Dermis lymphatic vessel endothelial cell (primary cell): ENCODE measurements around the gene CRYBA4. TPM values are rescaled to one million over a fixed set of nuclear protein-coding genes. Genes with fewer than 3 reads are reported as not detected.

Source experiments
- total RNA-seq: library from RNA; depleted of rRNA; stranded (reverse); fragments of >200 nt; gene quantifications from 2 replicates; pipeline ENCODE4 v1.2.1, GENCODE V29; 2014

CRYBA4 gene
- 0.22 TPM in 1 of 2 replicates, not detected in the other for total RNA-seq

DNA sequence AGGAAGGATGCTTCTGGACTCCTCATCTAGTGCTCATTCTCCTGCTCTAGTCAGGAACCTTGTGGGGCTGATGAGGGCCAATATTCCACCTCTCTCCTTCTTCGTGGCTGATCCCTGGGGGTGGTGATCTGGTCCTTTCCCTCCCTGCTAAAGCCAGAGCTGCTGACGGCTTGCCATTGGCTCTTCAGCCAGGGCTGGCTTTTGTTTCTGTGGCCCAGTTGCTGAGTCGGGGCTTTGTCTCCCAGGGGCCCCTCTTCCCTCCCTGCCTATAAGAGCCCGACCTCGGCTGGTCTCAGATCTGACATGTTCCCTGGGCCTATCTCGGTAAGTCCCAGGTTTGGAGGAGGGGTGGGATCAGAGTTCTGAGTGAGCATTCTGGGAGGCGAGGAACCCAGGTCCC lies at the start of gene CRYBA4:
Gene CRYBA4, plus strand, starts transcription at position 301 of the 400 bp plus-strand sequence. CDS start 634 bp downstream, outside the sequence.

DNA sequence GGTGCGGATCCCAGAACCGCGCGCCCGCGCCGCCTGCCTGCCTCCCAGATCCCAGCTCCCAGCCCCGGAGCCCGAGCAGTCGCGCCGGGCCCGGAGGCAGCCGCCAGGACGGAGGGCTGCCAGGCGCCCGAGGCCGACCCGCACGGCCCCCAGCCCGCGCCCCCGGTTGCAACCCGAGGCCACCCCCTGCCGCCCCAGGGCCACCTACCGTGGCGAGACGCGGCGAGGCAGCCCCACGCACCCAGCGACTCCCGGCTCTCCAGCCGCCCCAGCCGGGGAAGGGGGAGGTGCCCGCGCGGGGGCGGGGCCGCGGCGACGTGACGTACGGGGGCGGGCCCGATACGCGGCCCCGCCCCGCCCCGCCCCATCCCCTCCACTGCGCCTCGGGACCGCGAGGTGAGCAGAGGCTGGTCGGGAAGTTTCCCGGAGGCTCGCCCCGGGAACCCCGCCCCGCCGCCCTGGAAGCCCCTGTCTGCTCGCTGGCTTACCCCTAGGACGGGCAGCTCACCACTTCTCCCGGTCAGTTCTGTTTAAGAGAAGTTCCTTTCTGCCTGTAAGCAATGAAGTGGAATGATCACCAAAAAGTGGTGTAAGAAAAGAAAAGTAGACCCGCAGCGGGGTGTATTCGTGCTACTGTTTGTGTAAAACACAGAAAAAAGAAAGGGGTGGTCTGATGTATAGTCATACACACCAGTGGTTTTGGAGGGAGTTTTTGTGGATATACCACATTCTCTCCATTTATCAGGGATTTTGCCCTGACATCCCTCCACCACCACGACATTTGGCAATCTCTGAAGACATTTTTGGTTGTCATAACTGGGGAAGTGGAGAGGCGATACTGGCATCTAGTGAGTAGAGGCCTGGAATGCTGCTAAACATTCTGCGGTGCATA lies 31.7 kb upstream of the CRYBA4 start, which contains the start of gene TPST2:
Gene TPST2, minus strand, starts transcription at position 288 of the 892 bp plus-strand sequence. CDS start 48,502 bp downstream, outside the sequence.

DNA sequence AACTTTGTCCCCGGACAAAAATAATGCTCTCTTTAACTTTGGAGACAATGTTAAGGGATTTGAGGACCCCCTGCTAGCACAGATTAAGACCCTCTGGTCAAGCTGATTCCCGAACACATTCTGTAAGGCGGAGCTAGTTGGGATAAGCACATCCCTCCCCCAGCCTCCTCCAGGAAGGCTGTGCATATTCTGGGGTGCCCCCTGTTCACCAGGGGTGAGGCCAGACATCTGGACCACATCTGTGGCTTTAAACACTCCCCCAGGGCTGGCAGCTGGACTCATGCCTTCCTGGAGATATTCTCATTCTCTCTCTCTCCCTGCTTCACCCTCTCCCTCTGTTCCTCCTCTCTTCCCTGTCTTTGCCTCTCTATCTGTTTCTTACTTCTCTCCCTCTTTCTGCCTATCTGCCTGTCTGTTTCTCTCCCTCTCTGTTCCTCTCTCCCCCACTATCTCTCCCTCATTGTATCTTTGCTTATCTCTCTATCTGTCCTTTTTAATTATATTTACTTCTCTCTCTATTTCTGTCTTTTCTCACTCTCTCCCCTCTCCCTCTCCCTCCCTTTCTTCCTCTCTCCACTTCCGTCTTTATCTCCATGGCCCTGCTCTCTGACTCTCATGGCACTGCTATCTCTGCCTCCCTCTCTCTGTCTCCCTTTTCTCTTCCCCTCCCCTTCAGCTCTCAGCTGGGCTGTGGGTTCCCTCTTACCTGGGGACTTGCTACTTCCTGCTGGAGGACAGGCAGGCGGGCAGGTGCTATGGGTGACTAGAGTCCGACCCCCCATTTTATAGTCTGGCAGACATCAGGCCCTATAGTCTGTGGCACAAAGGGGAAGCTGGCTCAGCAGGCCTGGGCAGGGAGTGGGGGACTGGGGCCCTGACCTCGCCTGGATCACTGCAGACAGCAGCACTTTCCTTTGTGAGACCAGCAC lies 4.2 kb upstream of the CRYBA4 start, which contains the start of gene CRYBB1:
Gene CRYBB1, minus strand, starts transcription at position 757 of the 929 bp plus-strand sequence. CDS start 1,708 bp downstream, outside the sequence.

DNA sequence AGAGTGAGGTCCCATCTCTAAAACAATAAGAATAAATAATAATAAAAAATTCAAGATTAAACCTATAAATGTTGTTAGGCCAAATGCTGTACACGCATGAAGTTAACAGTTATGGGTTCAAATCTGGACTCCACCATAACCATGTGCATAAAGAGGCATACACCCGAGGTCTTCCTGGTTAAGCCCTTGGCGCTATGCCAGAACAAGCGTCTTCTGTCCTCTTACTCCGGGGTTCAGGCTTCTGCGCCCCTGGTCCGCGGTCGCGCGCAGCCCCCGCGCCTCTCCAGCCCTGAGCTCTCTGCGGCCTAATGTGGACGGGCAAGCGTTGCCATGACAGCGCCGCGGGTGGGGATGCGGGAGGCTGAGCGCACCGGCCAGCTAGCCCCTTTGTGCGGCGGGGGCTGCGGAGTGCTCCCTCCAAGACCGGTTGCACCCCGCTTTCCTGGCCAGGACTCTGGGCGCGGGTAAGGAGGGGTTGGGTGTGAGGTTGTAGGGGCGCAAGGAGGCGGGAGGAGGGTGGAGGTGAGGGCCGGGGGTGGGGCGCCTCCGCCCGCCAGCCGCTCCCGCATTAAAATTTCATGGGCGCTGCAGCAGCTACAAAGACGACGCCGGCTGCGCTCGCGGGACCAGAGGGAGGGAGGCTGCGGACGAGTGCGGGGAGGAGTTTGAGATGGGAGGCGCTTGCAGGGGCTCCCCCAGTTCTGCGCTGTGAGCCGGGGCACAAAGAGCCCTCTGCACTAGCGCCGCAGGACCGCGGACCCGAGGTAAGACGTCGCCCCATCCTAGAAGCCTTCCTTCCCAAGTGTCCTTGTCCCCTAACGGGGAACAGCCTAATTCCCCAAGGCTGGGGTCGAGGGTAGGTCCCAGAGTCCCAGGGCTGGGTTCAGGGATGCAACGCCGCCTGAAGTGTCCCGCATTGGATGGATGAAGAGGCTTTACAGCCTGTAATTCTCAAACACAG lies 35.4 kb downstream of the CRYBA4 start, which contains the start of gene MIAT:
Gene MIAT, plus strand, starts transcription at position 698 of the 961 bp plus-strand sequence.

Other genes with a start within 250 kb of the CRYBA4 start
- gene ASPHD2, start 192.7 kb upstream of the CRYBA4 start, total RNA-seq, result 0.65 and 1.1 TPM in 2 replicates
- gene HPS4, start 138.2 kb upstream of the CRYBA4 start, total RNA-seq, result 13.1 and 18.4 TPM in 2 replicates
- 14.7 and 15.6 TPM in 2 replicates for gene SRRD, start 138.1 kb upstream of the CRYBA4 start, total RNA-seq
- 32.7 and 37.6 TPM in 2 replicates for gene TFIP11, start 109.5 kb upstream of the CRYBA4 start, total RNA-seq
- 49.1 and 78.6 TPM in 2 replicates for gene TPST2, start 31.8 kb upstream of the CRYBA4 start, total RNA-seq
- gene CRYBB1, start 3.9 kb upstream of the CRYBA4 start, total RNA-seq, result 0.33 and 0.52 TPM in 2 replicates
- 0.69 and 0.98 TPM in 2 replicates for gene MIAT, start 35.6 kb downstream of the CRYBA4 start, total RNA-seq